Islet of Langerhans (tissue), 1 donor: ENCODE results near the gene PGP.

Experiments used
- FAIRE-seq: peaks from one replicate; lab custom pipeline; 2011; peaks lifted over from hg19 to GRCh38; lab: Jason Lieb, UNC

PGP gene

DNA sequence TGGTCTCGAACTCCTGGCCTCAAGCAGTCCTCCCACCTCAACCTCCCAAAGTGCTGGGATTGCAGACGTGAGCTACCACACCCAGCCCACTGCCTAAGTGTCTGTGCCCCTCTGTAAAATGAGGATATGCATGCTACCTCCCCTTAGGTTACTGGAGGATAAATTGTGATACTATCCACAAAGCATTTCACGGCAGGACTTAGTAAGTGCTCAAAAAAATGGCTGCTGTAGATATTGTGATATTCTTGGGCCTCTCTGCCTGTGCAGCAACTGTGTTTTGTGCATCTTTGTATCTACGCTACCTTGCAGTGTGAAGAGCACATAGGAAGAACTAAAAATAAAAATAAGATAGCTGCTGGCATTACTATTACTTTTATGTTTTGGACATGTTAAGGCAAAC, 16.4 kb downstream of the PGP start:
- no peak for FAIRE-seq

DNA sequence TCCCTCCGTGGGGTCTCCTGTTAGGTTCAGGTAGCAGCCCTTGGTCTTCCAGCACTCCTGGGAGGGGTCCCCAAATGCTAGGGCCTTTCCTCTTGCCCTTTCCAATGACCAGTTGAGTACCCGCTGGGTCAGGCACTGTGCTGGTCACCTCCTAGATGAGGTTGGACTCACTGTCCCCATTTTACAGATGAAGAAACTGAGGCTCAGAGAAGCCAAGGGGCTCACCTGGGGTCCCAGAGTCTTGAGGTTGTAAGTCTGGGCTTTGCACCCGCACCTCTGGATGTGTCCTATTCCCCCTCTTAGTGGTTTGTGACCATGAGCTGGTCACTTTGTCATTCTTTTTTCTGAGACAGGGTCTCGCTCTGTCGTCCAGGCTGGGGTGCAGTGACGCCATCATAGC, 16.9 kb downstream of the PGP start:
- FAIRE-seq: no peak

DNA sequence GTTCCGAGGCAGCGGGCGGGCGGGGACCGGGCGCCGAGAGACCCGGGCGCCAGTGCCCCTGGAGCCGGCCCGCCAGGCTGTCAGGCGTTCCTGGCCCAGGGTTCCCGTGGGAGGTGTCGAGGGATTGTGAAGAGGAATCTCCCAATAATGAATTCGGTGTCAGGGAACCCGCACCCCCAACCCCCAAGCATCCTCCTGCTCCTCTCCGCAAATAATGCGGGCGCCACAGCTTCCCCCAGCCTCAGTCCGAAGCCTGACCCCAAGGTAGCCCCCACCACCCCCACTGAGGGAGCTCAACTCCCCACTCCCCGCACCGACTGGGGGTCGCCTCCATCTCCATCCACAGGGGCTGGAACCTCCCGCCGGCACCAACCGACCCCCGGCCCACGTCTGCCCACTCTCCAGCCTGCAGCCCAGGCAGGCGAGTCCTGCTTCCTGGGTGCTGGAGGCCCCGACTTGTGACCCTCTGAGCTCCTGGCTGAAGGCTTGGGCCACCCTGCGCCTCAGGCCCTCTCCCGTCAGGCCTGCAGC, 17.6 kb downstream of the PGP start:
- no peak for FAIRE-seq

DNA sequence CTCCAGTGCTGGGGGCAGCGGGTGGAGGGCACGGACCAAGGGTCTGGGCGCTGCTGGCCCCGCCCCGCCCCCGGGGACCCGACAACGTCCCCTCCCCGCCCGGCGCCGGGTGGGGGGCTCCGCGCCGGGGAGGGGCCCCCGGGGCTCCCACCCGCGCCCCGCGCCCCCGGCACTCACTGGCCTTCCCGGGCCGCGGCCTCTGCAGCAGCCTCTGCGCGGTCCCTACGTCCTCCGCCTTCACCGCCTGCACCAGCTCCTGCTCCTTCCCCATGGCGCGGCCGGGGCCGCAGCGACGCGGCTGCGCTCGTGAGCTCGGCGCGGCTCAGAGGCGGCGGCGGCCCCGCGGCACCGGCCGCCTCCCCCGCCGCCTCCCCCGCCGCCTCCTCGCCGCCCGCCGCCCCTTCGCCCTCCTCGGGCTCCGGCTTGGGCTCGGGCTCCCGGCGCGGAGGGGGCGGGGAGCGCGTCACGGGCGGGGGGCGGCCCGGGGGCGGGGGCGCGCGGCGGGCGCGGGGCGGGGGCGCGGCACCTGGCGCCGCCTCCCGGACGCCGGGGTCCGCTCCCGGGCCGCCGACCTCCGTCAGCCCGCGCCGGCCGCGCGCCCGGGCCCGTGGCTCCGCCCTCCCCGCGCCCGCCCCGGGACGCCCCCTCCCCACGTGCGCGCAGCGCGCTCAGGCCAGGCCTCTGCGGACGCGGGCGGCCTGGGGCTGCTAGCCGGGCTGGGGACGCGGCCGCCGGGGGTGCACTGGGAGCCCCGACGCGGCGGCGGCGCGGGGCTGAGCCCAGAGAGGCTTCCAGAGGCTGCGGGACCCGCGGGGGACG, 18.3 kb downstream of the PGP start, which contains the start of gene CASKIN1:
Gene CASKIN1, minus strand, starts transcription at position 444 of the 819 bp plus-strand sequence. Its CDS starts 173 bp downstream, at position 271.
- no peak for FAIRE-seq

DNA sequence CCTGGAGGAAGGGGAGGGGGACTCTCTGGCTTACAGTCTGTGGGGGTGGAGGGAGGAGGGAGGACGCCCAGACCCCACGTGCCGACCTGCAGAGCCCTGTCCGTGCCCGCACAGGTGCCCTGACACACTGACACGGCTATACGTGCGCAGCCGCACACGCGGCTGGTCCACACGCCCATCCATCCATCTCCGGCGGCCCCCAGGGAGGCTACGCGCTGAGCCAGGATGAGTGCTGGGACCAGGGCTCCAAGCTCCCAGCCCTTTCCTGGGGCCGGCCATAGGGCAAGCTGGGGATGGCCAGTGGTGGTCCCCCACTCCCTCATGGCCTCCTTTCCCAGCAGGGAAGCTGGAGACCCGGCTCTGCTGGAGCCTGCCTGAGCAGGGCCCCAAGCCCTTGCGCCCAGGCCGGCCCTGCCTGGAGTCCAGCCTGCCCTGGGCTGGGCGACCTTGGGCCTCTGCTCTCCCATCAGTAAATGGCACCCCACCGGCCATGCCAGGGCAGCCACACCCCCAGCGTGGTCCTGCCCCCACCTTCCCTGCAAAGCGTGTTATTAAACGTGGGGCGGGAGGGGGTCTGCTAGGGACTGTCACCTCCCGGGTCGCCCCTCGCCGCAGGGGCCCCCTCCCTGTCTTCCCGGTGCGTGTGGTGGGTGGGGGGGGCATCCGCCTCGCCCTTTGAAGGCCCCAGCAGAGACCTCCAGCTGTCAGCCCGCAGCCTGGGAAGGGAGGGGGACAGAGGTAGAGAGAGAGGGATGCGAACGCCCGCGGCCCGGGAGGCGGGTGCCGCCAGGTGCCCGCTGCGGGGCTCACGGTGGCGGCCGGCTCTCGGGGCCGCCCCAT, 19.1 kb downstream of the PGP start:
- FAIRE-seq: no peak

DNA sequence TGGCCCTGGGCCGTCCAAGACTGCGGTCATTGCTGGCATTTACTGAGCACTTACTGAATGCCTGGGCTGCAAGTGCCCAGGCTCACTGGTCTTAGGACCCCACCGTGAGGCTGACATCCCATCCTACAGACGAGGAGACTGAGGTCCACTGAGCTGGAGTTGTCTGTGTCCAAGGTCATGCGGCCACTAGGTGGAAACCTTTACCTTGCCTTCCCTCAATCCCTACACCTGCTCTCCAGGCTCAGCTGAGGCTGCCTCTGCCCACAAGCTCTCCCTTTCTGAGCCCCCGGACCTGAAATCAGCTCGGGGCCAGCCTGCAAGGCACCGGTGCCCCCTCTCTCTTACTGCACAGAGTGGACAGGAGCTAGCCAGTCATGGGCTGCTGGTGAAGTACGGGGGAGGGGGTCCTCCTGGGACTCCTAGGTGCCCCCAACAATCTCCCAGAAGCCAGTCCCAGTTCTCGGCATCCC, 19.8 kb downstream of the PGP start:
- no peak for FAIRE-seq

DNA sequence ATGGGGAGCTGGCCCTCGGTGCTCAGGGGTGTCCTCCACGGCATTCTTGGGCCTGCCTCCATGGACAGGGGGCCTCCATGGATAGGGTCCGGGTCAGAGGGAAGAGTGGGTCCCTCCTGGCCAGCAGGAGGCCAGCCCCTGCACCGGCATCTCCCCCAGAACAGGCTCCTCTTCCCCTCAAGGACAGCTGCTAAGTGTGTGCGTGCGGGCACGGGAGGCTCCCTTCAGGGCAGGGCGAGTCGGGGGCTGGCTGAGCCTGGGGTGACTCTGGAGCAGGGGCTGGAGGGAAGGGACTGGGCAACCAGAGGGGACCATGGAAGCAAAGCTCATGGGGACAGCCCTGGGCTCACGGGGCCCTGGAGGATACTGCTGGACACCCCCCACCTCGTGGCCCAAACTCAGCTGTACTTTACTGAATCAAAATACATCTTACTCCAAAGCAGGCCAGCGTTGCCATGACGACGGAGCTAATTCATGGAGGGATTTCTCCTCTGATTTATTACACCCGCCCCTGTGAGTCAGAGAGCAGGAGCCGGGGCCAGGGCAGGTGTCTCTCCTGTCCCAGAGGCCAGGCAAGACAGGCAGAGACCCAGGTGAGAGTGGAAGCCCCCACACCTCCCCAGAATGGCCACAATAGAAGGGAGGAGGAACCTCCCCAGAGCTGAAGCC, 20.3 kb downstream of the PGP start:
- no peak for FAIRE-seq

DNA sequence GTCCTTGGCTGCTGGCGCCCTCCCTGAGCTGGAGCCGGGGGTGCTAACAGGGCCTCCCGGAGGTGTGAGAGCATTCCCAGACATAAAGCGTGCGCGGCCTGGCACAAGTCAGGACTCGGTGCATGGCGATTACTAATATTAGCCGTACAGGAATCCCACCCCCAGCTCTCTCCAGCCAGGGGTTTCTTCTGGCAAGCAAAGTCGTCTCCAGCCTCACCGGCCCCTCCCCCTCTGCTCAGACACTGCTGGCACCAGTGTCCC, 23.3 kb downstream of the PGP start:
- FAIRE-seq: no peak

DNA sequence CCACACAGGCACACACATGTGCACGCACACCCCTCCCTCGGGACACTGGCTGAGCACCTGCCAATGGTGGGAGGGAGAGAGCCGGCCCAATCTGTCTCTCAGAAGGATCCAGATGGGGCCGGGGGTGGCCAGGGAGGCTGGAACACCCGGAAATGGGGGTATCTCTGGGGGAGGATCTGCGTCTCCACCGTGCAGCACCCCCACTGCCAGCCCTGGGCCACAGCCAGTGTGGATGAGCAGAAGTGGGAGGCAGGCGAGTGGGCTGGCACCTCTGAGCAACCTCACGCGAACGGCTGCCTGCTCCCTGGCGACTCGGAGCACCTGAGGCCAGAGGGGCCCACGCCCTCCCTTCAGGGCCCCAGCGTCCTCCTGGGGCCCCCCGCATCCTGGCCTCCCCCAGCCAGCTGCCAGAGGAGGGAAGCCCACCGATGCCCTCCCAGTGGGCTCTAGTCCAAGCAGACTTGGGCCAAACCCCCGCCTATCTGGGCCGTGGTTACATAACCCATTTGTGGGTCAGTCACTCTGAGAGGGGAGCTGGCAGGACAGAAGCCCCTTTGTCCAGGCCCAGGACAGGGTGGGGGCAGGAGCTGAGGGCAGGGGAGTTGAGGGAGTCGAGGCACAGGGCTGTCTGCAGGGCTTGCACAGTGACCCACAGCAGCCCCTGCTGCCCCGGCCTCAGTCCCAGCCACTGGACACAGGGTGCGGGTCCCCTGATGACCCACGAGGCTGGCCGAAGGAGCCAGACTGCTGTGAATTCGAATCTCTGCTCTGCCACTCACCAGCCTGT, 23.8 kb downstream of the PGP start:
- FAIRE-seq: no peak

DNA sequence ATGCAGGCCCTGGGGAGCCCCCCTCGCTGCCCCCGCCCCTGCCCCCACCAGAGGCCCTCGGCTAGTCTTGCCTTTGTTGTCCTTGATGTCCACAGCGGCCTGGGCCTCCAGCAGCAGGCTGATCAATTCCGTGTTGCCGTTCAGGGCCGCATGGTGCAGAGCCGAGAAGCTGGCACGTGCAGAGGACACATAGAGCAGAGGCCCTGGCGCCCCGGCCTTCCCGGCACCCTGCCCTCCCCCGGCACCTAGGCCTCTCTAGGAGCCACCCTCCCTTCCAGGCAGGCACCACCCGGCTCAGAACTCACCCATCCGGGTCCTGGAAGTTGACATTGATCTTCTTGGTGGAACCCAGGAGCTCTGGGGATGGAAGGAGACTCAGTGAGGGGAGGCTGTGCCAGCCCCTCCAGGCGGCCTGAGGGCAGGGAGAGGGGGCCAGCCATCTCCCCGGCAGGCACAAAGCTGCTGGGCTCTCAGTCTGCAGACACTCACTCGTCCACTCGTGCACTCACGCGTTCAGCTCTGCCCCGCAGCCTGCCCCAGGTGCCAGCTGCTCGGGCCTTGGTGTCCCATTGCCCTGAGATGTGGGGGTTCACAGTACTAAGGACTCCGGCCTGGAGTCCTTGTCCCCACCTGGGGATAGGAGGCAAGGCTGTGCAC, 24.5 kb downstream of the PGP start:
- no peak for FAIRE-seq

DNA sequence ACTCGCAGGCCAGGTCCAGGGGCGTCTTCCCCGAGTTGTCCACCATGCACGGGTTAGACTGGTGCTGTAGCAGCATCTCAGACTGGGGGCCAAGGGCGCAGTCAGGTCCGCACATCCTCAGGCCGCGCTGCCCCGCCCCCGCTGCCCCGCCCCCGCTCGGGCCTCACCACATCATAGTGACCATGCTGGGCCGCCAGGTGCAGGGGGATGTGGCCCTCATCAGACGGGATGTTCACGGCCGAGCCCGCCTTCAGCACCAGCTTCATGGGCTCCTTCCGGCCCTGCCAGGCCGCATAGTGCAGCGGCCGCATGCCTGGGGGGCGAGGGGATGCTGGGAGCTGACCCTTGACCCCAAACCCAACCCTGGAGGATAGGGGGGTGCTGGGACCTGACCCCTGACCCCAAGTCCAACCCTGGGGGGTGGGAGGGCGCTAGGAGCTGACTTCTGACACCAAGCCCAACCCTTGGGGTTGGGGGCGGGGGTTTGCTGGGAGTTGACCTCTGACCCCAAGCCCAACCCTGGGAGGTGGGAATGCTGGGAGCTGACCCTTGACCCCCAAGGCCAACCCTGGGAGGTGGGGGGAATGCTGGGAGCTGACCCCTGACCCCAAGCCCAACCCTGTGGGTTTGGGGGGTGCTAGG, 25.3 kb downstream of the PGP start:
- FAIRE-seq: no peak

DNA sequence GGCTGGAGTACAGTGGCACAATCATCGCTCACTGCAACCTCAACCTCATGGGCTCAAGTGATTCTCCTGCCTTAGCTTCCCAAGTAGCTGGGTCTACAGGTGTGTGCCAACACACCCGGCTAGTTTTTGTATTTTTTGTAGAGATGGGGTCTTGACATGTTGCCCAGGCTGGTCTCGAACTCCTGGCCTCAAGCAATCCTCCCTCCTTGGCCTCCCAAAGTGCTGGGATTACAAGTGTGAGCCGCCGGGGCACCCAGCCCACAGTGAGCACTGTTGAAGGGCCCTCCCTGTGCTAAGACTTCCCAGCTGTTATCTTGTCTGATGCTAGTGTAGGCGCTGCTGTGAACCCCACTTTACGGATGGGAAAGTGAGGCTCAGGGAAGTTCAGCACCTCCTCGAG, 26.2 kb downstream of the PGP start:
- FAIRE-seq: no peak

DNA sequence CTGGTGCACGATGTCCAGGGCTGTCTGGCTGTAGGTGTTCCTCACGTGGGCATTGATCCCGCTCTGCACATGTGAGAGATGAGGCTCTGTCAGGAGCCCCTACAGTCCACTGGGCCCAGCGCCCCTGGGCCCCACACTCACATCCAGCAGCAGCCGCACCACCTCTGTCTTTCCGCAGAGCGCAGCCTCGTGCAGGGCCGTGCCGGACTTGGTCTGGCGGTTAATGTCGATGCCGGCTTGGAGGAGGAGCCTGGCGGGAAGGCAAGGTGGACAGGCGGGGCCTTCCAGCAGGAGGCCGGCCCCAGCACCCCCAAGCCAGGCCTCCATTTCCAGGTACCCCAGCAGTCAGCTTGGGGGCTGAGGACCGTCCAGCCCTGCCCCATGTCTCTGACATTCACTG, 27.4 kb downstream of the PGP start:
- no peak for FAIRE-seq

DNA sequence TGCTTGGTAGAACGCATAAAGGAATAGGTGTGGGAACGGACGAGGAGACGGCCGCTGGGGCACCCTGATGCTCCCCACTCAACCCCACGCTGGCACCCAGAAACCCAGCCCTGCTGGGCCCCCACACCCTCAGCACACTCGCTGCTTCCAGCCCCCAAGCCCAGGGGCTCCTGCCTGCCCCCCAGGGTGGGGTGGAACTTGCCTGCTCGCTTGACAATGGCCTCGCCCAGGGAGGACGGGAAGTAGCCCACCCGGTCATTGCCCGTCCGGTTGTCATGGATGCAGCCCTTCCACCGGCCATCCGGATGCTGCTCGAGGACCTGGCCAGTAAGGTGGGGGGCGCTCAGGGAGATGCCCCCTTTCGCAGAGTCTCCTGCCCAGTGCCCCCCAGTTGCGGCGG, 28.1 kb downstream of the PGP start:
- no peak for FAIRE-seq

DNA sequence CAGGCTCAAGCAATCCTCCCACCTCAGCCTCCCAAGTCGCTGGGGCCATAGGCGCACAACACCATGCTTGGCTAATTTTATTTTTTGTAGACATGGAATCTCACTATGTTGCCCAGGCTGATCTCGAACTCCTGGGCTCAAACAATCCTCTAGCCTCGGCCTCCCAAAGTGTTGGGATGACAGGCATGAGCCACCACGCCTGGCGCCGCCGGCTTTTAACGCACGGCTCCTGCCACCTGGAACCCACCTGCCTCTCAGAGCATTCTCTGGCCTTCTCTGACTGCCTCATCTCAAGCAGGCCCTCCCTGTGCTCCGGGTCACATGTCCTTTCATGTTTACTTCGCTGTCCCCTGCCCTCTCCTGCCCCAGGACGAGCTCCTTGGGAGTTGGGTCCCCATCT, 28.6 kb downstream of the PGP start:
- no peak for FAIRE-seq

DNA sequence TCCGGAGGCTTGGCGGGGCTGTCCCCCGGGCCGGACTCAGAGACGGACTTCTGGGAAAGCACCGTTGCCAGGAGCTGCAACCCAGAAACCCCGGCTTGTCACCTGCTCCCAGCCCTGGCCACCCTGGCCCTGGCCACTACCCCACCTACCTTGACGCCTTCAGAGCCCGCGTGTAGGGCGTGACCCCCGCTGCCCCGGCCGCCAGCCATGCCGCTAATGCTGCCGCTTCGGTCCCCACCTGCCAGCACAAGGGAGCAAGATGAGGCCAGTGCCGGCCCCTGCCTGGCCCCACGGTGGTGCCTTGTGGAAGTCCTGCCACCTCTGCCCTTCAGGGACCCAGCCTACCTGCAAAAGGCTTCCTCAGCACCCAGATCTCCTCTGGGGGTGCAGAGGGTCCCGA, 29.7 kb downstream of the PGP start:
- FAIRE-seq: no peak

DNA sequence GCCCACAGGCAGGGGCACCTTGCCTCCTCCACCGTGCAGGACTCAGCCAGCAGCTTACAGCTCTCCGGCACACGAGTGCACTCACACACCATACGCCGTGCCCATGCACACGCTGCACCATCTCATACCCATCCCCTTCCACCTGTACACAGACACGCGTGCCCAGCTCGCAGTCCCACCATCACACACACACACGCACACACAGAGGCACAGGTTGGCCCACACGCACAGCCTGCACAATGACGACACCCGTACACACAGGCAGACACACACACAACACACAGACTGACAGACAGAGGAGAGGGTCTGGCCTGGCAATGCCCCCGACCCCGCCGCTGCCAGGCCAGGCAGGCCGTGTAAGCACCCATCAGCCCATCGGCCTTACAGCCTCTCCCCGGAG, 30.3 kb downstream of the PGP start:
- no peak for FAIRE-seq

DNA sequence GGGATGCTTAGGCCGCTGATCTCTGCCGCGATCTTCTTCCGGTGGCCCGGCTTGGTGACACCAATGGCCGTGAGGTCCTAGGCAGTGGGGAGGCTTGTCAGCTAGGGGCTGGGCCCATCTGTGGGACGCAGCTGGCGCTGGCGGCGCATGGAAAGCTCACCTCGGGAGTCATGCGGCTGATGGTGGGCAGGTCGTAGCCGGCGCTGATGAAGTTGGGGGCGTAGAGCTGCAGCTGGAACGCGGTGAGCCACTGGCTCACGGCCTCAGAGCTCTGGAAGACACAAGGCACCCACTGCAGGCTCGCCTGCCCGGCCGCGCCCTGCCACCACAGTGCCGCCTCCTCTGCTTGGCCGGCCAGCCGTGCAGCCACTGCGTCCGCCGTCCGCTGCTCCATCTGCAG, 31.0 kb downstream of the PGP start:
- FAIRE-seq: no peak

DNA sequence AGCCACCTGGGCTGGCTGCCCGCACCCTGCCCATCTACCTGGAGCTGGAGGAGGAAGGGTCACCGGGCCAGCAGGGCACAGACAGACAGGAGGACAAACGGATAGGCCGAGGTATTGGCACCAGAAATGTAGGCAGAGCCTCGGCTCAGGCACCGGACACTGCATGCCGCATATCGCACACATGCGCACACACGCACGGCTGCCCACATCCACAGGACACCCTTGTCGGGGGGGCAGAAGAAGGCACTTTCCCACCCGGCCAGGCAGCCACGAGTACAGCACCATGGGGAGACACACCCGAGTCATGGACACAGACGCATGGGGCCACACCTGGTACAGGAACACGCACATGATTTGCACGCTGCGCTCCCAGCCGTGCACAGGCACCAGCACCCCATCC, 32.7 kb downstream of the PGP start:
- FAIRE-seq: no peak

DNA sequence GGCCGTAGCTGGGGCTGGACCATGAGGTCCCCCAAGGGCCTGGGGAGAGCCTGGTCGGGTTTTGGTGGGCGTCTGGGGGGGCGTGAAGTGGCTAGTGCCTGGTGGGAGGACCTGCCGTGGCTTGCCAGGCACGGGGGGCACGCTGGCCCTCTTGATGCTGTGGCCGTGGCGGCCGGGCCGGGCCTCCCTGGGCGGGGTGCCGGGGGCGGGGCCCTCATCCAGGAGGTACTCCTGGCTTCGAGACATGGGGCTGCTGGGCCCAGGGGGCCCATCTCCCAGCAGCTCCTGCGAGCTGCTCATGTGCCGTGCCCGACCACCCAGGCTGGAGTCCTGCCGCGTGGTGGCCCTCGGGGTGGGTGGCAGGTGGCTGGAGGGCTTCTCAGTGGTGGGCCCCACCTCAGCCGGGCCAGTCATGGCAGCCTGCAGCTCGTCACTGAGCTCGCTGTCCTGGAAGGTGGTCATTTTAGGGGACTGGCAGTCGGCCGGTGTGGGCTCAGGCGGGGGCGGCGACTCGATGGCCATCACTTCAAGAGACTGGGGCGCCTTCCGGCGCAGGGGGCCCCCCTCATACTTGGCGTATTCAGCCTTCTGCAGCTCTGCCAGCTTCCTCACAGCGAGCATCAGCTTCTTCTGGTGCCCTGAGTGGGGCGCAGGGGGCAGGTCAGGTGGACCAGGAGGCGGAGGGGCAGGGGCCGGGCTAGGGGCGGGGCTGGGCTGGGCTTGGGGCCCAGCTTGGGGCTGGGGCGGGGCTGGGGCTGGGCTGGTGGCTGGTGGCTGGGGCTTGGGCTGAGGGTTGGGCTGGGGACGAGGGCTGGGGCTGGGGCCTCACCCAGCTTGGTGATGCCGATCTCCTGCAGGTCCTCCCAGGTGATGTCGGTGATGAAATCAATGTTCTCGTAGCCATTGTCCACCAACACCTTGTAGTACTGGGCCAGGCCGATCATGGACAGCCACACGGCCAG, 33.4 kb downstream of the PGP start:
- FAIRE-seq: no peak
